ENCODE results near the gene SPOCK1. TPM values are rescaled to one million over a fixed set of nuclear protein-coding genes. Genes with fewer than 3 reads are reported as not detected.

The SPOCK1 gene
- total and polyA plus RNA-seq, 8 donors: 0.46 to 15.6 (median 9.2) TPM

GRCh38 chr5:137136991-137137632 is 362.0 kb downstream of the SPOCK1 start:
- H3K27ac ChIP-seq: no peak overlapping the region
- H3K4me1 ChIP-seq: peaks cover 2 to 9% (median 6%) of the 10 kb centered on the region in 4 donors
- H3K9me3 ChIP-seq: no peaks in the 10 kb centered on the region
- intact Hi-C loops (cut with DNase I; ENCODE audit: low total_unique reads): no loop called here
- no peak for DNase-seq
- no peaks in the 10 kb centered on the region for H3K27me3 ChIP-seq
- WGBS, 5 donors: 41 to 54% (median 51%) methylated on average over 3 of the region's 3 CpGs
- no peaks in the 10 kb centered on the region for H3K36me3 ChIP-seq
- TF ChIP-seq POLR2A (IDR thresholded peaks at IDR 0.05) (no peak), POLR2AphosphoS5 (IDR thresholded peaks at IDR 0.05) (no peak), CTCF (IDR thresholded peaks at IDR 0.05) (no peak), EP300 (IDR thresholded peaks at IDR 0.05) (no peak)
- H3K4me3 ChIP-seq: no peak overlapping the region

- Histone ChIP-seq H3K9me3 (no peaks in the 10 kb centered on the region), H3K27ac (no peak overlapping the region), H3K36me3 (no peaks in the 10 kb centered on the region), H3K27me3 (no peaks in the 10 kb centered on the region), H3K4me3 (no peak overlapping the region), H3K4me1 (no peaks in the 10 kb centered on the region)
- intact Hi-C loops (cut with DNase I; ENCODE audit: low total_unique reads): no loop called here
- DNase-seq: no peak
- TF ChIP-seq CTCF (IDR thresholded peaks at IDR 0.05) (no peak), POLR2A (IDR thresholded peaks at IDR 0.05) (no peak), EP300 (IDR thresholded peaks at IDR 0.05) (no peak), POLR2AphosphoS5 (IDR thresholded peaks at IDR 0.05) (no peak)
- 67 to 76% (median 72%) methylated on average over 7 of the region's 7 CpGs for WGBS, 5 donors
Observed at GRCh38 chr5:137134920-137135532, 364.1 kb downstream of the SPOCK1 start.

GRCh38 chr5:137129886-137130680 is 369.0 kb downstream of the SPOCK1 start:
- Histone ChIP-seq H3K27me3 (no peaks in the 10 kb centered on the region), H3K4me3 (no peak overlapping the region), H3K36me3 (no peaks in the 10 kb centered on the region), H3K4me1 (no peaks in the 10 kb centered on the region), H3K27ac (no peak overlapping the region), H3K9me3 (no peaks in the 10 kb centered on the region)
- no peak for DNase-seq
- WGBS, 5 donors: 76 to 89% (median 82%) methylated on average over 2 of the region's 2 CpGs
- TF ChIP-seq POLR2A (IDR thresholded peaks at IDR 0.05) (no peak), POLR2AphosphoS5 (IDR thresholded peaks at IDR 0.05) (no peak), CTCF (IDR thresholded peaks at IDR 0.05) (no peak)
- intact Hi-C loops (cut with DNase I; ENCODE audit: low total_unique reads): no loop called here

- H3K4me1 ChIP-seq: no peaks in the 10 kb centered on the region
- H3K36me3 ChIP-seq: no peaks in the 10 kb centered on the region
- H3K27me3 ChIP-seq: no peaks in the 10 kb centered on the region
- WGBS, 5 donors: 71 to 77% (median 76%) methylated on average over 4 of the region's 4 CpGs
- no peak overlapping the region for H3K27ac ChIP-seq
- TF ChIP-seq POLR2AphosphoS5 (IDR thresholded peaks at IDR 0.05) (no peak), CTCF (IDR thresholded peaks at IDR 0.05) (no peak), POLR2A (IDR thresholded peaks at IDR 0.05) (no peak), EP300 (IDR thresholded peaks at IDR 0.05) (no peak)
- no peak overlapping the region for H3K4me3 ChIP-seq
- no peak for DNase-seq
- intact Hi-C loops (cut with DNase I; ENCODE audit: low total_unique reads): no loop called here
- no peaks in the 10 kb centered on the region for H3K9me3 ChIP-seq
Observed at GRCh38 chr5:137128012-137128411, 371.1 kb downstream of the SPOCK1 start.

All from stomach (tissue), 9 donors.